GM18511 (cell line): ENCODE data around the gene KRTAP5-6.
"Not testable (repeated sequence)": the region's sequence is repeated elsewhere in the genome, so short reads cannot be mapped to it uniquely, and the experiment has no call there.

ENCODE experiments used
- ATAC-seq: cut with Tn5 transposase; IDR thresholded peaks from one replicate; pipeline ENCODE4 v1.9.1; 2021; ENCODE audit warnings: mild to moderate bottlenecking, moderate library complexity; ENCODE audit not compliant: unreplicated experiment

Gene KRTAP5-6

DNA sequence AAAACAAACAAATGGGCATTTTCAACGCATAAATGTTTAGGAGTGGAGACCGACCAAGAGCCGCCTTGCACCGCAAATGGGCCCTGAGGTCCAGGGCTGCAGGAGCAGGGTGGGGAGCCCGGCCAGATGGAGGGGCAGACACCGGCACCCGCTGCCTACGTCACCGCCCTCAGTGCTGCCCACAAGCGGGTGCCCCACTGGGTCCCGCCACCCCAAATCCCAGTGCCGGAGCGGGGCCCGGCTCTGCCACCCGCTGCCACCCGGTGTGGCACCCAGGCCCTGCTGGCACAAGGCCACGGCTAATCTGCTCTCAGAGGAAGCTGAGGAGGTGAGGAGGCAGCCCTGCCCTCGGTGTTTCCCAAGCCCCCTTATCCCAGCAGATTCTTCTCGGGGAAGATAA, 13.8 kb upstream of the KRTAP5-6 start:
- ATAC-seq, result not testable (repeated sequence)

DNA sequence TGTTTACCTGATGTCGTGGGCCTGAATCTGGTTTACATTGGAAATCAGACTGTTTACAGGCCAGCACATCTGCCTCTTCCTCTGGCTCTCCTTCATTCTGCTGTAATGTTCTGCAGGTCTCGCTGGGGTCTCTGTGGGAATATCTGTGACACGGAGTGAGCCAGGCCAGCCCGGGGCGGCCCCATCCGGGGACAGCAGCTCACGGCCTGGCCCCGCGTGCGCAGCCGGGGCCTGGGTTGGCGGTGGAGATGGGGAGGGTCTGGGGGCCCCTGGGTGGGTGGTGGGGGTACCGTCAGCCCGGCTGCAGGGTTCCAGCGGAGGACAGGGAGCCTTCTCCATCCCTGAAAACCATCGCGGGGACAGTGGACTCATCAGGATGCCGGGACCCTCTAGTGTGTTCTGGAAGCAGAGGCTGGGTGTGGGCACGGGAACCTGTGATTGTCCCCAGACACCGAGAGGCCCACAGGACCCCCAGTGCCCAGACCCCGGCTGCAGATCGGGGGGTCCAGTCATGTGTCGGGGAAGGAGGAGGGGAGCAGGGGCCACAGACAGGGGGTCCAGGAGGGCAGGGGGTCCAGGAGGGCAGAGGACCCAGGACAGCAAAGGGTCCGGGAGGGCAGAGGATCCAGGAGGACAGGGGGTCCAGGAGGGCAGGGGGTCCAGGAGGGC, 13.0 kb upstream of the KRTAP5-6 start:
- not testable (repeated sequence) for ATAC-seq

DNA sequence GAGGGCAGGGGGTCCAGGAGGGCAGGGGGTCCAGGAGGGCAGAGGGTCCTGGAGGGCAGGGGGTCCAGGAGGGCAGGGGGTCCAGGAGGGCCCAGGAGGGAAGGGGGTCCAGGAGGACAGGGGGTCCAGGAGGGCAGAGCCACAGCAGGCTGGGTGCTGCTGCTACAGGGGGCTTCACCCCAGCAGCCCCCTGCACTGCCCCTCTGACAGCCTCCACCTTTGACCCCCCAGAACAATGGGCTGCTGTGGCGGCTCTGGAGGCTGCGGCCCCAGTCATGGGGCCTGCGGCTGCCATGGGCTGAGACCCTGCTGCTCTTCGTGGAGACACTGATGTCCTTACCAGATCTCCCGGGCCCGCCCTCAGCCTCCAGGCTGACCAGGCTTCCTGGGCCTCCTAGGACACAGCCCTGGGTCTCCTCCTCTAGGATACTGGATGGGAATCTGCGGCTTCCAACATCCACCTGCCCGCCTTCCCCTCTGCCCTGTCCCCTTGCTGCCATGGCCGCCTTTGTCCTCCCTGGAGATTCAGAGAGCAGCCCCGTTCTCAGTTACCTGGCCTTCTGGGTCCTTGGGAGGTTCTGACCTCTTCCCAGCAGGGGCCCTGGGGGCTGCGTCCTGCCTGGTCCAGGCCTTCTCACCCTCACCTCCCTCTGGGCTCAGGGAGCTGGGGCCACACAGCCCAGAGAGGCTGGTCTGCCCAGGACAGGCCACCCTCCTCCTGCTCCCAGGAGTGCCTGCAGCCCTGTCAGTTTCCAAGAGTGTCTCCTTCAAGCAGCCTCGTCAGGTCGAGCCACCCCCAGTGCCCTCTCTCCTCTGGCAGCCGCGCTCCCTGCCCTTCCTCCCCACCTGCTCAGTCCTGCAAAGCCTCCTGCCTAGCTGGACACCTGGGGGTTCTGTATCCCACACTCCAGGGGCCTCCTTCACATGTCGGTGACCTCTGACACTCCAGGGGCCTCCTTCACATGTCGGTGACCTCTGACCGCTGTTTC, 11.8 kb upstream of the KRTAP5-6 start:
- not testable (repeated sequence) for ATAC-seq

DNA sequence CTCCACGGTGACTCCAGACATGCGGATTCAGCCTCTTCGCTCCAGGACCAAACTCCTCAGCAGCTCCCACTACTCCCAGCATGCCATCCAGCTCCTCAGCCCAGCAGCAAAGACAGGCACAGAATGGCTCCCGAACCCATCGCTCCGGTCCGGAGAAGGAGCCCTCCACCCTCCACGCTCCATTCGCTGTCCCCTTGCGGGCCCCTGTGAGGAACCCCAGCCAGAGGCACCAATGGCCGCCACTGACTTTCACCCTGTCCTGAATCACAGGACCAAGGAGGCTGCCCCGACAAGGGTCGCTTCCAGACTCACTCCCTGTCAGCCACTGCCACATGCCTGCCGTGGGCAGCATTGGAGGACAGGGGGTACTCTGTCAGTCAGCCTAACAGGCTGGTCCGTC, 10.8 kb upstream of the KRTAP5-6 start:
- ATAC-seq, result not testable (repeated sequence)

DNA sequence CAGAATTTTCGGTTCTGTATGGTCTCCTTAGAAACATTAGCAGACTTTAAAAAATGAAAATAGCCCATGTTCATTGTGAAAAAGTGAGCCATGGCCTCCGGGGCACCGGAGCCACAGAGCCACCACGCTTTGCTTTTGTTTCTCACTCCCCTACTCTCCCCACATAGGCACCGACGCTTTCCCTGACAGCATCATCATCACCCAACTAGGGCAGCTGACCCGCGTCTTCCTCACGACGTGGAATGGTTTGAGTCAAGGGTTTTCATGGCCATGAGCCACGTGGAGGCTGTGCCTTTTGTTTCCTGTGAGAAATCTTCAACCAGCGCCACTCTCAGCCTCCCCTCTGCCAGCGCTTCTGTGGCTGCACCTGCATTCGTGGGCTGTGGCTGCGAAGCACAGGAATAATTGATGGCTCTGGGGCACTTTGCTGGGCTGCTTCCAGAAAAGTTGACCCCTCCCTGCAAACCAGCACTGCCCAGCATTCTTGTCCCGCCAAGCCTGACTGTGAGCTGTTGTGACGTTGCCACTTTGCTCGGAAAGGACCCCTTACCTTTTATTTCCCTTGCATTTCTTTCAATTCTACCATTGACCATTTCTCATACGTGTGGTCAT, 8.6 kb upstream of the KRTAP5-6 start:
- not testable (repeated sequence) for ATAC-seq

DNA sequence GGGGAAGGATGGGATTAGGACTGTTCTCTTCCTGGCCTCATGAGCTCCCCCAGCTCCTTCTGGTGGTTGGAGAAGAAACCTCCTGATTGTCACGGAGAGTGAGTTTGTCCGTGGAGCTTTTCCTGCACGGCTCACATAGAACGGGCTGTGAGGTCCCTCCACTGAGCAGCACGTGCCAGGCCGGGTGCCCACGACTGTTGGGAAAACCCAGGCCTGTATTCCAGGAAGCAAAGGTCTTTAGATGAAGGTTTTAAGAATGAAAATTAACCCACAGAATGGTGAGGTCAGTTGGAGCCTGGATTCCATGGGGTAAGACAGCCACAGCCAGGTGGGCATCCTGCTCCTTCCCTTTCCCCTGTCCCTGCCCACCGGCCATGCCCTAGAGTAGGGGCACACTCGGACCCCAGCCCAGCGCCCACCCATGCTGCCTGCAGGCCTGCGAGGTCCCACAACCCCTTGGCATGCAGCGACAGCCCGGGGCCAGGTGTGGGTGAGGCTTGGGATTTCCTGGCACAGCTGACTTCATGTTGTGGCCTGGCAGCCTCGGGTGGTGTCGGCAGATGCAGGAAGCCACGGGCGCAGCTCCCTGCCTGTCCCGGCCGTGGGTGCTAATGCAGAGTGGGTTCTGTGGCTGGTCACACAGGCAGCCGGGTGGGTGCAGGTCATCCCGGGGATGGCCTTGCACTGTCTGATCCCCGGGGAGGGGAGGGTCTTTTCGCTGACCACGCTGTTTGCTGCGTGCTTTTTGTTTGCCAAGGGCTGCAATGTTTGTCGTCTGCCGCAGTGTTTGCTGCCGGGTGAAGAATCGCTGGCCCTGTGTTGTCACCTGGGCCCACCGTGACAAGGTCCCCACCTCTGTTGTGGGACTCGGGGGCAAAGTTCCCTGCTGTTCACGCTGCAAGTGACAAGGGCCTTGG, 7.5 kb upstream of the KRTAP5-6 start:
- not testable (repeated sequence) for ATAC-seq

DNA sequence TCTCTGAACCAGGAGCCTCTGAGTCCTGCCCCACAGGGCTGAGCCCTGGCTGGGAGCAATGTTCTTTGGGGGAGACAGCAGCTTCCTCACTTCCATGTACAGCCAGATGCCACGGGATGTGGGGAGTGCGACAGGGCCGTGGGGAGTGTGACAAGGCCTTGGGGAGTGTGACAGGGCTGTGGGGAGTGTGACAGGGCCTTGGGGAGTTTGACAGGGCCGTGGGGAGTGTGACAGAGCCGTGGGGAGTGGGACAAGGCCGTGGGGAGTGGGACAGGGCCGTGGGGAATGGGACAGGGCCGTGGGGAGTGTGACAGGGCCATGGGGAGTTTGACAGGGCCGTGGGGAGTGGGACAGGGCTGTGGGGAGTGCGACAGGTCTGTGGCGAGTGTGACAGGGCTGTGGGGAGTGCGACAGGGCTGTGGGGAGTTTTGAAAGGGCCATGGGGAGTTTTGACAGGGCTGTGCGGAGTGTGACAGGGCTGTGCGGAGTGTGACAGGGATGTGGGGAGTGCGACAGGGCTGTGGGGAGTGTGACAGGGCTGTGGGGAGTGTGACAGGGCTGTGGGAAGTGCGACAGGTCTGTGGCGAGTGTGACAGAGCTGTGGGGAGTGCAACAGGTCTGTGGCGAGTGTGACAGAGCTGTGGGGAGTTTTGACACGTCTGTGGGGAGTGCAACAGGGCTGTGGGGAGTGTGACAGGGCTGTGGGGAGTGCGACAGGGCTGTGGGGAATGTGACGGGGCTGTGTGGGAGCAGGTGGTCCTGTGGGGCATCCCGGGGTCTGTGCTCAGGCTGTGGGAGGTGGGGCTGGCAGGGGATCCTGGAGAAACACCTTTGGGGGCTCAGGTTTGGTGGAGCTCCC, 6.6 kb upstream of the KRTAP5-6 start:
- ATAC-seq, result no peak

DNA sequence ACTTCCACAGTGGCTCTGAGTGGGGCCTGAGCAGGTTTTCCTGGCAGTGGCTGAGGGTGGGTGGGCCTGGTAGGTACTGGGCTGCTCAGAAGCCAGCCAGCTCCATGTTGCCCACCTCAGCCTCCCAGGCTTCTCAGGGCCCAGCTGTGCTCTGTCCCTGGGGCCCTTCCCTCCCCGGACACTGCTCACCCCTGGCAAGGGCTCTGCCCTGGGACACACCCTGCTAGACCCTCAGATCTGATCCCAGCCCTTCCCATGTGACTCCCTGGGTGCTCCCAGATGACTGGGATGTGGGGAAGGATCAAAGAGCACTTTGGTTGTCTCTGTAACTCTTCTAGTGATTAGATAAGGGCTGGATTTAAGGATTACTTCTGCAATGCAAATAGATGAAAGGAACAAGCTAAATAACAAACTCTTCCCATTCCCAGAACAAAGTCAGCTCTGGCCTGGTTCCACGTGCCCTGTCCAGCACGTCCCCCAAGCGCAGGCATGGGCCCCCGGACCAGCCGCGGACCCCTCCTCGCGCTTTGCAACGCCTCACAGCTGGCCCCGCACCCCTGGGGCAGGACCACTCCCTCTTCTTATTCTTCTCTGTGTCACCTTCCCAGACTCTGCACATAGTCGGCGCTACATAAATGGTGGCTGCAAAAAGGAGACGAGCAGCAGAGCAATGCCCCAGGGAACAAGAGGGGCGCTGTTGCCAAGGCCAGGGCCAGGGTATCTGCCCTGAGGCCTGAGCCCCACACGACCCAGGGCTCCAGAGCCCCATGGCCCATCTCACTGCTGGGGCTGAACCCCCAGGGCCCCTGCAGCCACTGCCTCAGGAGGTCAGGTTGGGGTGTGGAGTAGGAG, 5.7 kb upstream of the KRTAP5-6 start:
- no peak for ATAC-seq

DNA sequence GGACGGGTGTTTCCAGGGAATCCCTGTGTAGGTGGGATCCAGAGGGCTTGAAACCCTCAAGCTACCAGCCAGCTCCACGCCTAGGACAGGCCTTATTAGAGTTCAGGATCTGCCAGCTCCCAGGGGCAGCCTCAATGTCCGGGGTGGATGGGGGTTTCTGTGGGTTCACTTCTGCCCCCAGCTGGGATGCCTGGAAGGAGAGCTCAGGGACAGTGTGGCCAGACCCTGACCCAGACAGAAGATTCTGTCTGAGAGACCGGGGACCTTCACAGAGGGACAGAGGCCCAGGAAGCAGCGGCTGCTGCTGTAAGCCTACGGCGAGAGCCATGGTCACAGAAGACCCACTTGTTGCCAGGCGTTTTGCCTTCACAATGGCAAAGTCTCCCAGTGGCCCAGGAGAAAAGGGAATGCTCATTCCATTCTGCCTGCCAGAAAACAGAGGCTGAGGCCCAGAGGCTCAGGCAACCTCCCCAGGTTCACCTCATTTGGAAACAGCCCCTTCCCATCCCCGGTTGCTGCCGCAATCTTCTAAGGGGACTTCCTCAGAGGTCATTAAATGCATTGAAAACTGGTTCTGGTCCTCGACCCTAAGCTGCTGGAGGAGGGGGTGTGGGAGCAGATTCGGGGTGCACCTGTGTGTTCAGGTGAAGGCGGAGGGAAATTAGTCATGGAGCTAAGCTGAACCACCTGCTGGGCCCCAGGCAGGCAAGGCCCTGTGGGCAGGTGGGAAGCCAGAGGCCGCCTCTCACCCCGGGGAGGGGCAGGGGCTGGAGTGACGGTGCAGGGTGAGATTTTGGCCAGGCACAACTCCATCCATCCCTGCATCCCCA, 4.9 kb upstream of the KRTAP5-6 start:
- no peak for ATAC-seq

DNA sequence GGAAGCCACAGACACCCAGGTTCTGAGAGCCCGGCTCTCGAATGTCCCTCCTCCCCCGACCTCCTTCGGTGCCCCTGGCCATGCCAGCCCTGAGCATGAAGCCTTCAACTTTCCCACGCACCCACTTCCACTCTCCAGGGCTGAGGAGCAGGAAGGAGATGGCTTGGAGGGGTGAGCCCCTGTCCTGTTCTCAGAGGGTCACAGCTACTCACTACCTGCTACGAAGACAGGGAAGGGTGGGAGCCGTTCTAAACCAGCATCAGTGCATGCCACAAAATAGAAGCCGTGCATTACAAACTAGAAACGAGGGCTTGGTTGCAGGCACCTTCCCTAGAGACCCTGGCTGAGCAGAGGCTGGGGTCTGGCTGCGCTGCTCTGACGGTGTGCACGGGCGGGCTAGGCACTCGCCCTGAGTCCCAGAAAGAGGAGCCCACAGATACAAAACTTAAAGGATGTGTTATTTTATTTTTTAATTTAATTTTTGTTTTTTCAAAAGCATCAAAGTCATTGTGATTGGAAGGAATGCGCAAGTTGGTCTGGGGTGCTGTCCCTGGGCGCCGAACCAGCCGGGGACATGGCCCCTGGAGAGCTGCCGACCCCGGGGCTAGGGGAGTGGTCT, 4.2 kb upstream of the KRTAP5-6 start:
- ATAC-seq, result no peak

DNA sequence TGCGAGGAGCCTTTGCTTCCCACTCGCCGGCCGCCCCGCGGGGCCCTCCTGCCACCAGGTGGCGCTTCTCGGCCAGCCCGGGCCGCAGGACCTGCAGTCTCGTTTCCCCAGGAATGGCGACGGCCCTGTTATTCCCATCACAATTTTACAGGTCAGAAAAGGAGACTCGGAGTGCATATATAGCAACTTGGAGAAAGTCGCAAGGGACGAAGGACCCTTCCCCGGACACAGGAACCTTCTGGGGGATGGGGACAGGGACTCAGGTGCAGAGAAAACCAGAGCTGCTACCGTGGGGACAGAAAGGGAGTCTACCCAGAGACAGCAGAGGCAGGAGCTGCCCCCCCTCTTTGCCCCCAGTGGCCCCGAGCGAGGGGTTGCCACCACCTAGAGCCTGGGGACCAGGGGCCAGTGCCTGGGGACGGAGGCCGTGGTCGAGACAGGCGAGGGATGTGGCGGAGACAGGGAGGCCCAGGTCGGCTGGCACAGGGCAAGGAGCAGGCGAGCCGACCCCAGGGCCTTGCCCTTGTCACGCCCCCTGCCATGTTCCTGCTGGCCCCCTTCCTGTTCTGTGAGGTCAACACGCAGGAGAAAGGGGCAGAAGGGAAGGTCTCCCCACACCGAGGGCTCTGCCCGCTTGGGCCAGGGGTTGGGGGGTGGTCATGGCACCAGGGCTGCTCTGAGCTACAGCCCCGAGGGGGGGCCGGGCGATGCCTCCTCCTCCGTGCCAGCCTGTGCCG, 3.5 kb upstream of the KRTAP5-6 start:
- no peak for ATAC-seq

DNA sequence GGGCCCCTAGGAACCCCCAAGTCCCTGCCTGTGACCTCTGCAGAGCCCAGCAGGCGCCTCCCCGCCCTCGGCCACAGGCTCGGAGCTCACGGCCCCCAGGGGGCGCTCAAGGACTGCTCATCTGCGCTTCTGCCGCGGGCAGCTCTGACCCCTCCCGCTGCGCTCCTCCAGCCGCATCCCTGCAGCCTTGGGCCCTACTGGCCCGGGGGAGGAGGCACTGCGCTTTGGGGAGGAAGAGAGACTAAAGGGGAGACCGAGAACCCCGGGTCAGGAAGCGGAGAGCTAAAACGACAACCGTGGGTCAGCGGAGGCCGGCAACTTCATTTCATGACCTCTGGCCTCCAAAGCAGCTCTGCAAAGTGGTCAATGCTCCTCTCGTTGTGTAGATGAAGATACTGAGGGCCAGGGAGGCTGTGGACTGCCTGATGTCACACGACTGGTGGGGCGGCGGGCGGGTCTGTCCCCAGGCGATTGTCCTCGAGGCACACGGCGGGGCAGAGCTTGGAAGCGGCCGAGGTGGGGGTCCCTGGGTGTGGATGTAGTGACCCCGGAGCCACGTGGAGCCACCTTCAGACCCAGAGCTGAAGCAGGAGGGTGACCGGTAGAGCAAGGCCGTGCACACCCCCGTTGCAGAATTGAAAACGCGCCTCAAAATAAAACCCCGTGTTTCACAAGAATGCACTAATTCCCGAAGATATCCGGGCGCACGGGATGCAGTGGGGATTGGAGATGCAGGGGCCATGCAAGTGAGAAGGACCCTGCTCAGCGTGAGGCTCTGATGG, 2.7 kb upstream of the KRTAP5-6 start:
- peak; percentile 49 for ATAC-seq

DNA sequence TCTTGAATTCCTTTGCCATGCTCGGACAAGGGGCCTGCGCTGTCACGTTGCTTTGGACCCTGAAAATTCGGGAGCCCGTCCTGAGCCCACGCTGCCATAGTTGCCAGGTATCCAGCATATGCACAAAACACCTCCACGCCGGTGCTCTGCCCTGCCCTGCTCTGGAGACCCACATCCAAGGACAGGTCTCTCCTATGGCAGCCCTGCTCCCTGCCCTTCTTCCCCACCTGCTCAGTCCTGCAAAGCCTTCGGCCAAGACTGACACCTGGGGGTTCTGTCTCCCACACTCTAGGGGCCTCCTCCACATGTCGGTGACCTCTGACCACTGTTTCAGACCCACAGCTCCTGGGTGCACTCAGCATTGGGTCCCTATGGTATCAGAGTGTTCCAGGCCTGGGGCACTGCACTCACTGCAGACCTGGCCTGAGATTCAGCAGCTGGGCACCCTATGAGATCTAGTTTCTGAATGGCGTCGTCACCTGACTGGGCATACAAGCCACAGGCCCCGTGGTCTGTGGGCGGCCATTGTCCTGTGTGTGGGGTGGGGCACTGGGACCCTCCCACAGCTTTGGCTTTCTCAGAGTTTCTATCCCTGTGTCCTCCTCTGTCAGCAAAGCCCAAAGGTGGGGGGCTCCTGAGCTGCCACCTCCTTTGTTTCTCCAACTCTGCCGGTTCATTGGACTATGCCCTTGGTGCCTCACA, 2.0 kb upstream of the KRTAP5-6 start:
- ATAC-seq, result no peak

DNA sequence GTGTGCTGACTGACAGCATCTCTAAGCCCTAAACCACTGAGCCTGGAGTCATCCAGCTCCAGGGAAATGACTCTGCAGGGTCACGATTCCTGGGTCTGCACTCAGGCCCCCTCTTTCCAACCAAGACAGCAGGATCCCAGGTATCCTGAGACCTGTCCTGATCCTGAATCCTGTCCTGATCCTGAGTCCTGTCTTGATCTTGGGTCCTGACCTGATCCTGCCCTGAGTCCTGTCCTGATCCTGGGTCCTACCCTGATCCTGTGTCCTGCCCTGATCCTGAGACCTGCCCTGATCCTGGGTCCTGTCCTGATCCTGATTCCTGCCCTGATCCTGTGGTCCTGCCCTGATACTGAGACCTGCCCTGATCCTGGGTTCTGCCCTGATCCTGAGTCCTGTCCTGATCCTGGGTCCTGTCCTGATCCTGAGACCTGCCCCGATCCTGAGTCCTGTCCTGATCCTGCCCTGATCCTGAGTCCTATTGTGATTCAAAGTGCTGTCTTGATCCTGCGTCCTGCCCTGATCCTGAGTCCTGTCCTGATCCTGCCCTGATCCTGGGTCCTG, 1.4 kb upstream of the KRTAP5-6 start:
- no peak for ATAC-seq

DNA sequence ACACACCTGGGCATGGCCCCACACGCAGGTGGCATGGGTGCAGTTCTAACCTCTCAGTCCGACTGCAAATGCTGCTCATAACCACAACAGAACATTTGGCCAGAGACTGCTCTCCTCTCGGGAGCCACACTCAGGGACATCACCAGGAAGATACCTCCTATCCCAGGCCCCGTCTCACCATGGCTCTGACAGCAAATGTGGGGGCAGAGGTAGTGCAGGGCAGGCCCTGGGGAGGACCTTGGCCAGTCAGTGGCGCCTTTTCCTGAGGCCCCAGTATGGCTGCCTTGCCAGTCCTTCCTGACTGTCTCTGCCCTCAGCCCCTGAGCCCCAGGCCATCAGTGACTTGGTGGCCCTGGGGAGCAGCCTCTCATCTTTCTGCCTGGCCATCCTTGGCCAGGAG, 2.8 kb downstream of the KRTAP5-6 start:
- ATAC-seq, result no peak
